HCT116 (cell line): ENCODE results near the gene MIPEP. TPM values are rescaled to one million over a fixed set of nuclear protein-coding genes. Genes with fewer than 3 reads are reported as not detected.

ENCODE experiments used
- ATAC-seq: fragments of 200-7000 bp; cut with Tn5 transposase; 2 replicates; pipeline ENCODE4 v1.9.1; 2020; ENCODE audit warnings: mild to moderate bottlenecking, moderate library complexity
- BruUV-seq: library from RNA; stranded (reverse); fragments of 400-500 nt; replicated peaks from 2 replicates; lab custom pipeline; 2021; lab: Mats Ljungman, UMichigan
- CTCF ChIA-PET: fragments of 300-600 bp; sonication (Branson Sonifier 250); formaldehyde crosslinking; loops from one replicate; lab custom pipeline; 2021; ENCODE audit warnings: antibody characterized with exemption; lab: Charles Lee
- POLR2A ChIA-PET: fragments of 300-600, 350-600 bp; sonication (Branson Sonifier 250); formaldehyde crosslinking; loops from one replicate; lab custom pipeline; 2021; ENCODE audit warnings: antibody characterized with exemption; lab: Charles Lee
- RAD21 ChIA-PET, 2 experiments: fragments of 300-600 bp; sonication (Branson Sonifier 250); formaldehyde crosslinking; loops; one replicate each; lab custom pipeline; 2023; ENCODE audit warnings: low total read pairs in 2 of 2; ENCODE audit not compliant: uncharacterized antibody in 2 of 2, unreplicated experiment in 2 of 2, low non-redundant PET in 1 of 2; lab: Charles Lee
- DNase-seq: peaks from one replicate; pipeline ENCODE4 v3.0.0-alpha.2; 2010; ENCODE audit warnings: low read depth, low spot score
- H2AFZ ChIP-seq: fragments of 200-600 bp; shearing (Covaris generic), sonication (generic); 2 replicates; pipeline ENCODE4 v1.6.1; 2017; ENCODE audit warnings: low read depth, mixed run types, mixed read lengths, antibody characterized with exemption, low read length; ENCODE audit not compliant: poor library complexity, severe bottlenecking
- H3K27ac ChIP-seq: 2 replicates; pipeline ENCODE4 v1.5.1; 2012; ENCODE audit warnings: low read depth, low read length
- H3K27me3 ChIP-seq: fragments of 200-600 bp; sonication (generic); 2 replicates; pipeline ENCODE4 v1.6.1; 2016; ENCODE audit warnings: mixed run types, low read length, mixed read lengths; ENCODE audit not compliant: insufficient read depth
- H3K36me3 ChIP-seq, 2 experiments: fragments of 200-500 bp in 1 of 2; fragments of 200-600 bp in 1 of 2; sonication (Bioruptor generic) in 1 of 2; sonication (generic) in 1 of 2; 2 replicates each; pipeline versions ENCODE4 v1.5.1 to v1.6.1; 2014 to 2016; ENCODE audit warnings: low read length in 2 of 2, inconsistent platforms in 1 of 2, mixed read lengths in 1 of 2, mixed run types in 1 of 2; ENCODE audit not compliant: insufficient read depth in 2 of 2, control insufficient read depth in 1 of 2
- H3K4me1 ChIP-seq, 2 experiments: fragments of 200-600 bp in 1 of 2; sonication (generic) in 1 of 2; 2 replicates each; pipeline versions ENCODE4 v1.5.1 to v1.6.1; 2012 to 2017; ENCODE audit warnings: low read length in 2 of 2, inconsistent platforms in 1 of 2, mild to moderate bottlenecking in 1 of 2, mixed read lengths in 1 of 2, mixed run types in 1 of 2, moderate library complexity in 1 of 2; ENCODE audit not compliant: insufficient read depth in 2 of 2, control insufficient read depth in 1 of 2
- H3K4me2 ChIP-seq: fragments of 200-600 bp; sonication (generic); 2 replicates; pipeline ENCODE4 v1.6.1; 2017; ENCODE audit warnings: mixed run types, low read length, mixed read lengths
- H3K4me3 ChIP-seq, 2 experiments: fragments of 200-600 bp in 1 of 2; sonication (generic) in 1 of 2; replicated peaks in 1 of 2; 2 replicates each; pipeline ENCODE4 v1.5.1; 2011 to 2016; ENCODE audit warnings: low read length in 2 of 2, control low read depth in 1 of 2, low read depth in 1 of 2, mild to moderate bottlenecking in 1 of 2, mixed read lengths in 1 of 2, mixed run types in 1 of 2
- H3K79me2 ChIP-seq: fragments of 200-600 bp; sonication (generic); 2 replicates; pipeline ENCODE4 v1.6.1; 2017; ENCODE audit warnings: mild to moderate bottlenecking, mixed run types, low read length, moderate library complexity, mixed read lengths; ENCODE audit not compliant: insufficient read depth
- H3K9ac ChIP-seq: fragments of 200-600 bp; sonication (generic); 2 replicates; pipeline ENCODE4 v1.6.1; 2016; ENCODE audit warnings: low read length, mixed read lengths
- H3K9me2 ChIP-seq: fragments of 200-600 bp; sonication (generic), shearing (Covaris generic); 2 replicates; pipeline ENCODE4 v1.6.1; 2017; ENCODE audit warnings: mixed run types, mild to moderate bottlenecking, moderate library complexity; ENCODE audit not compliant: insufficient read depth
- H3K9me3 ChIP-seq, 2 experiments: fragments of 200-500 bp in 1 of 2; fragments of 200-600 bp in 1 of 2; sonication (Bioruptor generic) in 1 of 2; sonication (generic) in 1 of 2; 2 replicates each; pipeline ENCODE4 v1.6.1; 2014 to 2017; ENCODE audit warnings: low read length in 2 of 2, mixed read lengths in 2 of 2, inconsistent platforms in 1 of 2, low read depth in 1 of 2, mild to moderate bottlenecking in 1 of 2, mixed run types in 1 of 2, moderate library complexity in 1 of 2; ENCODE audit not compliant: control insufficient read depth in 1 of 2, insufficient read depth in 1 of 2
- H4K20me1 ChIP-seq: fragments of 200-600 bp; sonication (generic), shearing (Covaris generic); 2 replicates; pipeline ENCODE4 v1.6.1; 2017; ENCODE audit warnings: mixed run types, mild to moderate bottlenecking, moderate library complexity; ENCODE audit not compliant: insufficient read depth
- CBX3 ChIP-seq: IDR thresholded peaks from 2 replicates; pipeline ENCODE4 v1.6.1; 2012; ENCODE audit warnings: low read depth
- CEBPB ChIP-seq: IDR thresholded peaks from 2 replicates; pipeline ENCODE4 v1.6.1; 2012; ENCODE audit warnings: low read depth
- EGR1 ChIP-seq: IDR thresholded peaks from 2 replicates; pipeline ENCODE4 v1.6.1; 2012; ENCODE audit warnings: low read depth
- ELF1 ChIP-seq: IDR thresholded peaks from 2 replicates; pipeline ENCODE4 v1.6.1; 2012; ENCODE audit warnings: low read depth, borderline replicate concordance
- EZH2 ChIP-seq: fragments of 200-600 bp; sonication (generic); IDR thresholded peaks from 2 replicates; pipeline ENCODE4 v1.6.1; 2017; ENCODE audit warnings: antibody characterized with exemption, mixed run types
- FOSL1 ChIP-seq: IDR thresholded peaks from 2 replicates; pipeline ENCODE4 v1.6.1; 2012; ENCODE audit warnings: low read depth
- JUND ChIP-seq: IDR thresholded peaks from 2 replicates; pipeline ENCODE4 v1.6.1; 2012
- POLR2AphosphoS5 ChIP-seq: IDR thresholded peaks from 2 replicates; pipeline ENCODE4 v1.6.1; 2011; ENCODE audit warnings: mild to moderate bottlenecking, low read depth, low read length, moderate library complexity
- RAD21 ChIP-seq: IDR thresholded peaks from 2 replicates; pipeline ENCODE4 v1.6.1; 2012; ENCODE audit warnings: low read depth, mild to moderate bottlenecking
- SP1 ChIP-seq: IDR thresholded peaks from 2 replicates; pipeline ENCODE4 v1.6.1; 2012; ENCODE audit warnings: low read depth
- TCF7L2 ChIP-seq: IDR thresholded peaks from 2 replicates; pipeline ENCODE4 v1.7.0; 2011; ENCODE audit warnings: borderline replicate concordance, inconsistent platforms; ENCODE audit not compliant: insufficient read depth, insufficient read length; ENCODE audit errors: extremely low read depth
- YY1 ChIP-seq: IDR thresholded peaks from 2 replicates; pipeline ENCODE4 v1.6.1; 2011; ENCODE audit warnings: low read length, low read depth, moderate library complexity, mild to moderate bottlenecking; ENCODE audit not compliant: insufficient replicate concordance; ENCODE audit errors: extremely low read depth
- ZFX ChIP-seq: fragments of 450-650 bp; IDR thresholded peaks from 2 replicates; pipeline ENCODE4 v1.6.1; 2017
- ZNF274 ChIP-seq: fragments of 200-500 bp; sonication (Bioruptor generic); IDR thresholded peaks from 2 replicates; pipeline ENCODE4 v1.6.1; 2014; ENCODE audit warnings: mild to moderate bottlenecking, low read depth, low read length, inconsistent platforms
- intact Hi-C: fragments of 100-400 bp; cut with micrococcal nuclease; formaldehyde crosslinking; loops from 2 replicates; pipeline ENCODE4 v1.10.0; 2022
- total RNA-seq: library from RNA; stranded (reverse); gene quantifications from one replicate; pipeline ENCODE4 v1.2.1, GENCODE V29; 2021; ENCODE audit not compliant: unreplicated experiment
- TF ChIP-seq, protein P1 (sequence below): IDR thresholded peaks from 2 replicates; pipeline ENCODE4 v1.6.1; 2012
- TF ChIP-seq, protein P2 (sequence below): IDR thresholded peaks from 2 replicates; pipeline ENCODE4 v1.6.1; 2012; ENCODE audit warnings: low read depth
- TF ChIP-seq, protein P3 (sequence below): IDR thresholded peaks from 2 replicates; pipeline ENCODE4 v1.6.1; 2012
- TF ChIP-seq, protein P4 (sequence below), 3 experiments: fragments of 200-600 bp in 1 of 3; sonication (generic) in 1 of 3; IDR thresholded peaks in 2 of 3; conservative IDR thresholded peaks in 1 of 3; 2 replicates each; pipeline ENCODE4 v1.5.1; 2012 to 2017; ENCODE audit warnings: low read depth in 2 of 3, low read length in 2 of 3, antibody characterized with exemption in 1 of 3, borderline replicate concordance in 1 of 3, control low read depth in 1 of 3, mild to moderate bottlenecking in 1 of 3, mixed read lengths in 1 of 3, mixed run types in 1 of 3, moderate library complexity in 1 of 3; ENCODE audit not compliant: insufficient read depth in 1 of 3

The MIPEP gene
- total RNA-seq, 1 experiment from 2014 or later, result 33.3 TPM

DNA sequence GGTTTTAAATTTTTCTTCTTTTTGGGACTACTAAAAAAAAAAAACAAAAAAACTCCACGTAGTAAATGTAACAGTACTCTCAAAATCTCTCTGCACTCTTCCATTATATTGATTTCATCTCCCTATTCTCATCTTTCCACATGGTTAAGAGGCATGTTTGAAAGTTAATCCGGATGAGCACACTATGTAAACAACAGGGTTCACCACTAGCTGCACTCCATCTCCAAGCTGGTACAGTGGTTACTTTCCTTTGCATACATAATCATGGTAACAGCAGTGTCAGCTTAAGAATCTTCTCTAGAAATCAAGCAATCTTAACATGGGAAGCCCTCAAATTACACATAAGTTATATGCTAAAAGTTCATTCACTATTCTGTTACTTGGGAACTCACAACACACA lies 92.6 kb downstream of the MIPEP start:
- ChIA-PET POLR2A (no interaction called here), CTCF (no interaction called here), RAD21 (no interaction called here)
- DNase-seq, result no peak
- no peaks in the 10 kb centered on the region for H3K79me2 ChIP-seq
- BruUV-seq, result no TSS peak
- H3K4me2 ChIP-seq, result no peak overlapping the region
- H4K20me1 ChIP-seq, result no peaks in the 10 kb centered on the region
- TF ChIP-seq EGR1 (no peak), CBX3 (no peak), TCF7L2 (no peak), ELF1 (no peak), CEBPB (no peak), JUND (no peak), ZFX (no peak), YY1 (no peak), POLR2AphosphoS5 (no peak), SP1 (no peak), ZNF274 (no peak), FOSL1 (no peak), RAD21 (no peak), EZH2 (no peak)
- TF ChIP-seq, protein P1, sequence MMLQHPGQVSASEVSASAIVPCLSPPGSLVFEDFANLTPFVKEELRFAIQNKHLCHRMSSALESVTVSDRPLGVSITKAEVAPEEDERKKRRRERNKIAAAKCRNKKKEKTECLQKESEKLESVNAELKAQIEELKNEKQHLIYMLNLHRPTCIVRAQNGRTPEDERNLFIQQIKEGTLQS, result no peak
- TF ChIP-seq, protein P2, sequence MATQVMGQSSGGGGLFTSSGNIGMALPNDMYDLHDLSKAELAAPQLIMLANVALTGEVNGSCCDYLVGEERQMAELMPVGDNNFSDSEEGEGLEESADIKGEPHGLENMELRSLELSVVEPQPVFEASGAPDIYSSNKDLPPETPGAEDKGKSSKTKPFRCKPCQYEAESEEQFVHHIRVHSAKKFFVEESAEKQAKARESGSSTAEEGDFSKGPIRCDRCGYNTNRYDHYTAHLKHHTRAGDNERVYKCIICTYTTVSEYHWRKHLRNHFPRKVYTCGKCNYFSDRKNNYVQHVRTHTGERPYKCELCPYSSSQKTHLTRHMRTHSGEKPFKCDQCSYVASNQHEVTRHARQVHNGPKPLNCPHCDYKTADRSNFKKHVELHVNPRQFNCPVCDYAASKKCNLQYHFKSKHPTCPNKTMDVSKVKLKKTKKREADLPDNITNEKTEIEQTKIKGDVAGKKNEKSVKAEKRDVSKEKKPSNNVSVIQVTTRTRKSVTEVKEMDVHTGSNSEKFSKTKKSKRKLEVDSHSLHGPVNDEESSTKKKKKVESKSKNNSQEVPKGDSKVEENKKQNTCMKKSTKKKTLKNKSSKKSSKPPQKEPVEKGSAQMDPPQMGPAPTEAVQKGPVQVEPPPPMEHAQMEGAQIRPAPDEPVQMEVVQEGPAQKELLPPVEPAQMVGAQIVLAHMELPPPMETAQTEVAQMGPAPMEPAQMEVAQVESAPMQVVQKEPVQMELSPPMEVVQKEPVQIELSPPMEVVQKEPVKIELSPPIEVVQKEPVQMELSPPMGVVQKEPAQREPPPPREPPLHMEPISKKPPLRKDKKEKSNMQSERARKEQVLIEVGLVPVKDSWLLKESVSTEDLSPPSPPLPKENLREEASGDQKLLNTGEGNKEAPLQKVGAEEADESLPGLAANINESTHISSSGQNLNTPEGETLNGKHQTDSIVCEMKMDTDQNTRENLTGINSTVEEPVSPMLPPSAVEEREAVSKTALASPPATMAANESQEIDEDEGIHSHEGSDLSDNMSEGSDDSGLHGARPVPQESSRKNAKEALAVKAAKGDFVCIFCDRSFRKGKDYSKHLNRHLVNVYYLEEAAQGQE, result no peak
- TF ChIP-seq, protein P3, sequence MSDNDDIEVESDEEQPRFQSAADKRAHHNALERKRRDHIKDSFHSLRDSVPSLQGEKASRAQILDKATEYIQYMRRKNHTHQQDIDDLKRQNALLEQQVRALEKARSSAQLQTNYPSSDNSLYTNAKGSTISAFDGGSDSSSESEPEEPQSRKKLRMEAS, result no peak
- TF ChIP-seq, protein P4, sequence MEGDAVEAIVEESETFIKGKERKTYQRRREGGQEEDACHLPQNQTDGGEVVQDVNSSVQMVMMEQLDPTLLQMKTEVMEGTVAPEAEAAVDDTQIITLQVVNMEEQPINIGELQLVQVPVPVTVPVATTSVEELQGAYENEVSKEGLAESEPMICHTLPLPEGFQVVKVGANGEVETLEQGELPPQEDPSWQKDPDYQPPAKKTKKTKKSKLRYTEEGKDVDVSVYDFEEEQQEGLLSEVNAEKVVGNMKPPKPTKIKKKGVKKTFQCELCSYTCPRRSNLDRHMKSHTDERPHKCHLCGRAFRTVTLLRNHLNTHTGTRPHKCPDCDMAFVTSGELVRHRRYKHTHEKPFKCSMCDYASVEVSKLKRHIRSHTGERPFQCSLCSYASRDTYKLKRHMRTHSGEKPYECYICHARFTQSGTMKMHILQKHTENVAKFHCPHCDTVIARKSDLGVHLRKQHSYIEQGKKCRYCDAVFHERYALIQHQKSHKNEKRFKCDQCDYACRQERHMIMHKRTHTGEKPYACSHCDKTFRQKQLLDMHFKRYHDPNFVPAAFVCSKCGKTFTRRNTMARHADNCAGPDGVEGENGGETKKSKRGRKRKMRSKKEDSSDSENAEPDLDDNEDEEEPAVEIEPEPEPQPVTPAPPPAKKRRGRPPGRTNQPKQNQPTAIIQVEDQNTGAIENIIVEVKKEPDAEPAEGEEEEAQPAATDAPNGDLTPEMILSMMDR (IDR thresholded peaks at IDR 0.05 in 2 of 3, conservative IDR thresholded peaks at IDR 0.05 in 1 of 3; ENCODE audit: borderline replicate concordance in 1 of 3, insufficient read depth in 1 of 3, low read depth in 2 of 3, low read length in 2 of 3), result no peak
- no peak for ATAC-seq
- no peaks in the 10 kb centered on the region for H3K9me2 ChIP-seq
- no peak overlapping the region for H2AFZ ChIP-seq
- peaks cover 3 to 19% of the 10 kb centered on the region in 2 experiments; a peak in 2 of 4 replicates for H3K4me1 ChIP-seq
- intact Hi-C loops, result no loop called here
- H3K27ac ChIP-seq, result no peak overlapping the region
- no peak overlapping the region for H3K9ac ChIP-seq
- no peaks in the 10 kb centered on the region for H3K9me3 ChIP-seq
- no peaks in the 10 kb centered on the region; a peak in 1 of 4 replicates for H3K36me3 ChIP-seq
- H3K4me3 ChIP-seq, result no peak overlapping the region
- H3K27me3 ChIP-seq, result no peaks in the 10 kb centered on the region
